Stimulated activated effector memory CD8-positive, alpha-beta T cell treated with anti-CD3 and anti-CD28 coated beads, Interleukin-12 subunit alpha, Interleukin-12 subunit beta, amount 100 ng/mL, for 72 hours (primary cell): ENCODE data around the gene AK1.
"Not testable (repeated sequence)": the region's sequence is repeated elsewhere in the genome, so short reads cannot be mapped to it uniquely, and the experiment has no call there.

Experiments
- ATAC-seq: fragments of 150-1000 bp; cut with Tn5 transposase; 2 replicates; pipeline ENCODE4 v1.10.0; 2021
- DNase-seq, 2 donors: peaks; one replicate each; pipeline ENCODE4 v3.0.0; 2021 to 2022; ENCODE audit warnings: low spot score in 2 of 2
- H3K27ac Mint-ChIP-seq: one replicate; pipeline ENCODE4 v1.8.0; 2022; ENCODE audit warnings: mild to moderate bottlenecking, mixed read lengths
- H3K36me3 Mint-ChIP-seq: one replicate; pipeline ENCODE4 v1.8.0; 2022; ENCODE audit warnings: mild to moderate bottlenecking, mixed read lengths
- H3K4me1 Mint-ChIP-seq: one replicate; pipeline ENCODE4 v1.8.0; 2022; ENCODE audit warnings: mixed read lengths
- H3K4me3 Mint-ChIP-seq: one replicate; pipeline ENCODE4 v1.8.0; 2022; ENCODE audit warnings: mild to moderate bottlenecking, mixed read lengths
- H3K9me3 Mint-ChIP-seq: one replicate; pipeline ENCODE4 v1.8.0; 2022; ENCODE audit warnings: mixed read lengths

Gene AK1

DNA sequence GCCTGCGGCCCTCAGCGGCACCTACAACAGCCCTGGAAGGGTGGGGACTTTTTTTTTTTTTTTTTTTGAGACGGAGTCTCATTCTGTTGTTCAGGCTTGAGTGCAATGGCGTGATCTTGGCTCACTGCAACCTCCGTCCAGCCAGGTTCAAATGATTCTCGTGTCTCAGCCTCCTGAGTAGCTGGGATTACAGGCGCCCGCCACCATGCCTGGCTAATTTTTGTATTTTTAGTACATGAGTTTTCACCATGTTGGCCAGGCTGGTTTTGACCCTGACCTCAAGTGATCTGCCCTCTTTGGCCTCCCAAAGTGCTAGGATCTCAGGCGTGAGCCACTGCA, 7.4 kb downstream of the AK1 start:
- not testable (repeated sequence) for H3K27ac Mint-ChIP-seq, ATAC-seq, H3K4me3 Mint-ChIP-seq, H3K36me3 Mint-ChIP-seq, DNase-seq, H3K9me3 Mint-ChIP-seq
- peaks cover 25% of the 10 kb centered on the region for H3K4me1 Mint-ChIP-seq

DNA sequence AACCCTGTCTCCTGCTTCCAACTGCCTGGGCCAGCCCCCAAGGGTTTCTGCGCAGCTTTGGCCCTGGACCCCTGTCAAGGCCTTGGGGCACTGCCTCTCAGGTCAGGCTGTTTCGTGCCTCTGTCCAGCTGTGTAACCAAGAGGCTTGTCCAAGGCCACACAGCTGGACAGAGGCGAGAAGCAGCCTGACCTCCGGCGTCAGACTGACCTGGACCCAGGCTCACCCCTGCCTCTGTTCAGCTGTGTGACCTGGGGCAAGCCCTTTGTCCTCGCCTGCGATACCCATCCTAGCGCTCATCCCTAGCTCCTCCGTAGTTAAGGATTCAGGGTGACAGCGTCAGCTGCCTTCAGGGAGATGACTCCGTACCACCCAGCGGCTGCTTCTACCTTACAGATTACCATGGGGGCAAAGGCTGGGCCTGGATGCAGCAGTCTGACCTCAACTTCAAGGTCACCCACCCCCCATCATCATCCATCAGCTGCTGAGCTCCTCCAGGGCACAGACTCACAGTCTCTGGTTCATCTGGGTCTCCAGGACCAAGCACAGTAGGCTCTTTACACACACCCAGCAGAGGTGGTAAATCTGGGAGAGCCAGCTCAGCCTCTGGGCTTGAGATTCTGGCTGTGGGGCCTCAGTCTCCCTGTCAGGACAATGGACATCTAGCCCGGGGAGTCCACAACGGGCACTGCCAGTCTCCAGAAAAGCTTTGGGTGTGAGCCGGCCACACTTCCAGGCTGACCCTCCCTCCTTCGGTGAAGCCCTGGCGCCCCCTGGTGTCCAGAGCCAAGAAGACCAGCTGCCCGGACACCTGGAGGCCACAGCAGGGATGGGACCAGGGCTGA, 7.9 kb downstream of the AK1 start:
- peaks cover 6% of the 10 kb centered on the region for H3K36me3 Mint-ChIP-seq
- no peak overlapping the region for H3K4me3 Mint-ChIP-seq
- DNase-seq (peak; percentile 93), ATAC-seq (peak; percentile 82)
- H3K4me1 Mint-ChIP-seq = peaks cover 30% of the 10 kb centered on the region
- no peaks in the 10 kb centered on the region for H3K9me3 Mint-ChIP-seq
- H3K27ac Mint-ChIP-seq = no peak overlapping the region

- Mint-ChIP-seq H3K4me3 (no peak overlapping the region), H3K27ac (peak overlapping the region; percentile 48), H3K4me1 (peaks cover 30% of the 10 kb centered on the region), H3K9me3 (no peaks in the 10 kb centered on the region), H3K36me3 (peaks cover 6% of the 10 kb centered on the region)
- DNase-seq = no peak
- no peak for ATAC-seq
Measured at GRCh38 chr9:127868278-127868902, 9.1 kb downstream of the AK1 start.

GRCh38 chr9:127867356-127868277, 9.9 kb downstream of the AK1 start:
- DNase-seq = no peak
- Mint-ChIP-seq H3K9me3 (no peaks in the 10 kb centered on the region), H3K4me1 (peaks cover 36% of the 10 kb centered on the region), H3K36me3 (peaks cover 6% of the 10 kb centered on the region), H3K4me3 (no peak overlapping the region), H3K27ac (no peak overlapping the region)
- no peak for ATAC-seq

GRCh38 chr9:127866535-127866934, 10.9 kb downstream of the AK1 start:
- Mint-ChIP-seq H3K9me3 (no peaks in the 10 kb centered on the region), H3K27ac (no peak overlapping the region), H3K4me1 (peaks cover 41% of the 10 kb centered on the region), H3K4me3 (no peak overlapping the region), H3K36me3 (no peaks in the 10 kb centered on the region)
- ATAC-seq (no peak), DNase-seq (no peak)

DNA sequence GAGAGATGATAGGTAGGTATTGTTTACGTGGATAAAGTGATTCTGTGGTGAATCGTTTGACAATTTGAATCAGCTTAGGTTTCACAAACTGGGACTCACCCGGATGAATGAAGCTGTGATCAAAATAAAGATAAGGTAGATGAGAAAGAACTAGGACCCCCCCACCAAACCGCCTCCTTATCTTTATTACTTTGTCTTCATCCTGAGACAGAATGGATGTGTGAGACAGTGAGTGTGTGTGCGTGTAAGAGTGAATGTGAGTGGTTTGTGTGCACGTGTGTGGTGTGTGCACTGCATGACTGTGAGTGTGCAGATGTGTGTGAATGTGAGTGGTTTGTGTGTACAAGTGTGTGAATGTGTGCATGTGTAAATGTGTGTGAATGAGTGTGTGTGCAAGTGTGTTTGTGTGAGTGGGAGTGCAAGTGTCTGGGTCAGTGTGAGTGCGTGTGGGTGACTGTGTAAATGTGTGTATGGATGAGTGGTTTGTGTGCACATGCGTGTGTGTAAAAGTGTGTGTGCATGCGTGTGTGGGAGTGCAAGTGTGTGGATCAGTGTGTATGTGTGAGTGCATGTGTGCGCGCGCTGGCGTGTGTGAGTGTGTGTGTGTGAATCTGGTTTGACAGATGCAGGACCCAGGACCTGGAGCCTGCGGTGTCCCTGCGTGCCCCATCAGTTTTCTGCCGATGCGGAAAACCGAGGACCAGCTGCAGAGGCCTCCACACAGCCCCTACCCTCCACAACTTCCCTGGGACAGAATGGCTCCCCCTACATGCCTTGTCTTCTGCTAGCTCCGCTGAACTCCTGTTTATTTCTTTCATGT, 11.6 kb downstream of the AK1 start:
- Mint-ChIP-seq H3K9me3 (no peaks in the 10 kb centered on the region), H3K36me3 (no peaks in the 10 kb centered on the region), H3K4me1 (peaks cover 44% of the 10 kb centered on the region), H3K27ac (peak overlapping the region; percentile 29), H3K4me3 (no peak overlapping the region)
- DNase-seq (no peak), ATAC-seq (peak; percentile 77)

- Mint-ChIP-seq H3K4me1 (peaks cover 51% of the 10 kb centered on the region), H3K4me3 (no peak overlapping the region), H3K27ac (peak overlapping the region; percentile 97), H3K36me3 (no peaks in the 10 kb centered on the region), H3K9me3 (no peaks in the 10 kb centered on the region)
- DNase-seq (no peak), ATAC-seq (no peak)
Measured at GRCh38 chr9:127863191-127863621, 14.3 kb downstream of the AK1 start.

GRCh38 chr9:127862075-127863011, 15.1 kb downstream of the AK1 start:
- Mint-ChIP-seq H3K4me1 (peaks cover 55% of the 10 kb centered on the region), H3K36me3 (no peaks in the 10 kb centered on the region), H3K4me3 (peak overlapping the region; percentile 38), H3K9me3 (no peaks in the 10 kb centered on the region), H3K27ac (peak overlapping the region; percentile 97)
- DNase-seq (peak; percentile 25 to 74), ATAC-seq (peak; percentile 57)

GRCh38 chr9:127860779-127861178, 16.7 kb downstream of the AK1 start:
- ATAC-seq = no peak
- no peak for DNase-seq
- Mint-ChIP-seq H3K9me3 (no peaks in the 10 kb centered on the region), H3K36me3 (no peaks in the 10 kb centered on the region), H3K27ac (peak overlapping the region; percentile 97), H3K4me3 (no peak overlapping the region), H3K4me1 (peaks cover 54% of the 10 kb centered on the region)

DNA sequence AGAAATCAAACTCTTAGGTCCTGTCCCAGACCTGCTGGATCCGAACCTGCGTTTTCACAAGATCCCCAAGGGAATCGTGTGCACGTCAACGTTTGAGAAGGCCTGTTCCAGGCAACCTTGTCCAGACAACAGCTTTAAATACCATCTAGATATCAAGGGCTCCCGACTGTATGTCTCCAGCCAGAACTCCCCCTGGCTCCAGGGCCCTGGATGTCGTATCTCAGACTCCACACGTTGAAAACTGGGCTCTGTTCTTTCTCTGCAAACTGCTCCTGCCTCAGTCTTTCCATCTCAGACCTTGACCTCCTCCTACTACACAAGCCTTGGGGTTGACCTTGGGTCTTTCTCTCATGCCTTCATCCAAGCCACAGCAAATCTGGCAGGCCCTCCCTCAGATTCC, 17.2 kb downstream of the AK1 start:
- peaks cover 51% of the 10 kb centered on the region for H3K4me1 Mint-ChIP-seq
- no peak overlapping the region for H3K4me3 Mint-ChIP-seq
- no peaks in the 10 kb centered on the region for H3K36me3 Mint-ChIP-seq
- DNase-seq = no peak
- H3K27ac Mint-ChIP-seq = peak overlapping the region; percentile 97
- no peak for ATAC-seq
- H3K9me3 Mint-ChIP-seq = no peaks in the 10 kb centered on the region

DNA sequence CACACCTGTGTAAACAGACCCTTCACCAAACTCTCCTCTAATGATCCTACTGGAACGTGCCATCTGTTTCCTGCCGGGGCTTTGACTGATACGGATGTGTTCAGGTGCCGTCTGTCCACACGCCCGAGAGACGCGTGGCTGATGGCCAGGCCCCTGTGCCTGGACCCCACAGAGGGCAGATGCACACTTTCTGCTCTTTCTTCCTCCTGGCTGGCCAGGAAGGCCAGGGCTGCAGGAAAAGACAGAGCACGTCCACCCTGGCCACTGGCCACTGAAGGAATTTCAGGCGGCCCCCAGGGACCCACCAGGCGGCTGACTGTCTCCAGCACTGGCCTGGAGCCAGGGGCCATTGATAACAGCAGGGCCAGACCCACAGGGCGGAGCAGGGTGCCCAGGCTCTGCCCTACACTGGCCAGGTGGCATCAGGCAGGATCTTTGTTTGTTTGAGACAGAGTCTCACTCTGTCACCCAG, 19.4 kb downstream of the AK1 start:
- ATAC-seq = no peak
- DNase-seq = no peak
- Mint-ChIP-seq H3K4me1 (peaks cover 43% of the 10 kb centered on the region), H3K4me3 (no peak overlapping the region), H3K9me3 (no peaks in the 10 kb centered on the region), H3K27ac (peak overlapping the region; percentile 86), H3K36me3 (no peaks in the 10 kb centered on the region)

- no peak for DNase-seq
- peaks cover 35% of the 10 kb centered on the region for H3K4me1 Mint-ChIP-seq
Measured at GRCh38 chr9:127857278-127857677, 20.2 kb downstream of the AK1 start.

GRCh38 chr9:127856729-127857116, 20.8 kb downstream of the AK1 start:
- ATAC-seq = no peak
- Mint-ChIP-seq H3K4me3 (no peak overlapping the region), H3K9me3 (no peaks in the 10 kb centered on the region), H3K4me1 (peaks cover 30% of the 10 kb centered on the region), H3K27ac (no peak overlapping the region), H3K36me3 (no peaks in the 10 kb centered on the region)
- no peak for DNase-seq

More at GRCh38 chr9:127857278-127857677, 20.2 kb downstream of the AK1 start:
- H3K9me3 Mint-ChIP-seq = no peaks in the 10 kb centered on the region
- H3K4me3 Mint-ChIP-seq = no peak overlapping the region
- ATAC-seq = no peak
- H3K36me3 Mint-ChIP-seq = no peaks in the 10 kb centered on the region
- no peak overlapping the region for H3K27ac Mint-ChIP-seq
